Amniotic stem cell (primary cell): Measurements from ENCODE around the gene SOX18.
"Not testable (repeated sequence)": the region's sequence is repeated elsewhere in the genome, so short reads cannot be mapped to it uniquely, and the experiment has no call there.

Experiments
- DNase-seq: peaks from one replicate; lab custom pipeline; 2025; lab: John Stamatoyannopoulos, UW

The SOX18 gene

DNA sequence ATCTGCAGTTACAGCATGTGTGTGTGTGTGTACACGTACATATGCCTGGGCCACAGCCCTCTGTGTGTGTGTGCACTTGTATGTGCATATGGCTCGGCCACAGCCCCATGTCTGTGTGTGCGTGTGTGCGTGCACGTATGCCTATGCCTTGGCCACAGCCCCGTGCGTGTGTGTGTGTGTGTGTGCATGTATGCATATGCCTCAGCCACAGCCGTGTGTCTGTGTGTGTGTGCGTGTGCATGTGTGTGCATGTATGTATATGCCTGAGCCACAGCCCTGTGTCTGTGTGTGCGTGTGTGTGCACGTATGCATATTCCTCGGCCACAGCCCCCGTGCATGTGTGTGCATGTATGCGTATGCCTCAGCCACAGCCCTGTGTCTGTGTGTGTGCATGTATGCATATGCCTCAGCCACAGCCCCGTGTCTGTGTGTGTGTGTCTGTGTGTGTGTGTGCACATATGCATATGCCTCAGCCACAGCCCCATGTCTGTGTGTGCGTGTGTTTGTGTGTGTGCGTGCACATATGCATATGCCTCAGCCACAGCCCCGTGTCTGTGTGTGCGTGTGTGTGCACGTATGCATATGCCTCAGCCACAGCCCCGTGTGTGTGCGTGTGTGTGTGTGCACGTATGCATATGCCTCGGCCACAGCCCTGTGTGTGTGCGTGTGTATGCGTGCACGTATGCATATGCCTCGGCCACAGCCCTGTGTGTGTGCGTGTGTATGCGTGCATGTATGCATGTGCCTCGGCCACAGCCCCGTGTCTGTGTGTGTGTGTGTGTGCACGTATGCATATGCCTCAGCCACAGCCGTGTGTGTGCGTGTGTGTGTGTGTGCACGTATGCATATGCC lies 28.1 kb downstream of the SOX18 start:
- no peak for DNase-seq

DNA sequence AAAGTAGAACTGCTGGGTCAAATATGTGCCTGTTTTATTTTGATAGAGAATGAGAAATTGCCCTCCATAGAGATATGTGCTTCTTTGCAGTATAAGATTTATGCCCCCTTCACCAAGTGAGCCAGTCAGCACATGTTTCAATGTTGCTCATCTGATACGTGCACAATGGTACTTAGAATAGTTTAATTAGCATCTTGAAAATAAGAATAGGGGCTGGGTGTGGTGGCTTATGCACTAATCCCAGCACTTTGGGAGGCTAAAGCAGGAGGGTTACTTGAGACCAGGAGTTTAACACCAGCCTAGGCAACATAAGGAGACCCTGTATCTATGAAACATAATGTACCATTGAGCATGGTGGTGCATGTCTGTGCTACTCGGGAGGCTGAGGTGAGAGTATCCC lies 33.8 kb downstream of the SOX18 start:
- no peak for DNase-seq

DNA sequence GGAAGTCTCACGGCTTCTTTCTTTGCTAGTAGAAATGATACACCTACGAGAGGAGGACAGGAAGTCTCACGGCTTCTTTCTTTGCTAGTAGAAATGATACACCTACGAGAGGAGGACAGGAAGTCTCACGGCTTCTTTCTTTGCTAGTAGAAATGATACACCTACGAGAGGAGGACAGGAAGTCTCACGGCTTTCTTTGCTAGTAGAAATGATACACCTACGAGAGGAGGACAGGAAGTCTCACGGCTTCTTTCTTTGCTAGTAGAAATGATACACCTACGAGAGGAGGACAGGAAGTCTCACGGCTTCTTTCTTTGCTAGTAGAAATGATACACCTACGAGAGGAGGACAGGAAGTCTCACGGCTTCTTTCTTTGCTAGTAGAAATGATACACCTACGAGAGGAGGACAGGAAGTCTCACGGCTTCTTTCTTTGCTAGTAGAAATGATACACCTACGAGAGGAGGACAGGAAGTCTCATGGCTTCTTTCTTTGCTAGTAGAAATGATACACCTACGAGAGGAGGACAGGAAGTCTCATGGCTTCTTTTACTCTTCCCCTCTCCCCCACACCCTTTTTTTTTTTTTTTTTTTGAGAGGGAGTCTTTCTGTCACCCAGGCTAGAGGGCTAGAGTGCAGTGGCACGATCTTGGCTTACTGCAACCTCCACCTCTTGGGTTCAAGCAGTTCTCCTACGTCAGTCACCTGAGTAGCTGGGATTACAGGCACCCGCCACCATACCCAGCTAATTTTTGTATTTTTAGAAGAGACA lies 36.9 kb downstream of the SOX18 start:
- DNase-seq: not testable (repeated sequence)

DNA sequence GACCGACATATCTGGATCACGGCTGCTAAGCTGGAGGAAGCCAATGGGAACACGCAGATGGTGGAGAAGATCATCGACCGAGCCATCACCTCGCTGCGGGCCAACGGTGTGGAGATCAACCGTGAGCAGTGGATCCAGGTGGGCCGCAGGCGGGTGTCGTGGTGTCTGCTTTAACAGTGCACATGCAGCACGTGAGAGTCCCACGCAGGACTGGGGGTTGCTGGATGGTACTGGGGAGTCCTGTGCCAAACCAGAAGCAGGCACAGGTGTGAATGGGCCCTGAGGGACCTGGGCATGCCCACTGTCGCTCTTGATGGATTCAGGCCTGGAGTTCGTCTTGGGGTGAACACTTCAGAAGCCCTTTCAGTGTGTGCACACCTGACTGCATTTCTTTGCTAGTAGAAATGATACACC lies 38.1 kb downstream of the SOX18 start:
- no peak for DNase-seq

DNA sequence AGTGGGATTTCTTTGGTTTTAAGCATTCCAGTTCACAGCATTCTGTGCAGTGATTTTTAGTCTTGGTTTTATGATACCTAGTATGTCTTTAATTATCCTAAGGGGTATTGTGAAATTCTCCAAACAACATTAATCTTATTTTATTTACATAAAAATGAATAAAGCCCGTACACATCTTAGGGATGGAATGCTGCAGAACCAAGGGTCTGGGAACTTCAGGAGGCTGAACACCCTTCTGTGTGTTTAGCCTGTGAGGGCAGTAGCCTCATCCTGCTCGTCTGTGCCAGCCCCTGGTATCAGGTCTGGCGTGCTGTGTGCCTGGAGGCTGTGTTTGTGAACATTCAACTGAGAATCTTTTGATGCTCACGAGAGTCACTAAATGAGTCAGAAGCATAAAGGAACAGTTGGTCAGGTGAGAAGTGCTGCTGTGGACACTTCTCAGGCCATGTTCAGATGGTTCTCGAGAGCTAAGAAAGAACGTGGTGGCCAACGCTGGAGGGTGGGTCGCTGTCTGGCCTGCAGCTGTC lies 38.7 kb downstream of the SOX18 start:
- no peak for DNase-seq

DNA sequence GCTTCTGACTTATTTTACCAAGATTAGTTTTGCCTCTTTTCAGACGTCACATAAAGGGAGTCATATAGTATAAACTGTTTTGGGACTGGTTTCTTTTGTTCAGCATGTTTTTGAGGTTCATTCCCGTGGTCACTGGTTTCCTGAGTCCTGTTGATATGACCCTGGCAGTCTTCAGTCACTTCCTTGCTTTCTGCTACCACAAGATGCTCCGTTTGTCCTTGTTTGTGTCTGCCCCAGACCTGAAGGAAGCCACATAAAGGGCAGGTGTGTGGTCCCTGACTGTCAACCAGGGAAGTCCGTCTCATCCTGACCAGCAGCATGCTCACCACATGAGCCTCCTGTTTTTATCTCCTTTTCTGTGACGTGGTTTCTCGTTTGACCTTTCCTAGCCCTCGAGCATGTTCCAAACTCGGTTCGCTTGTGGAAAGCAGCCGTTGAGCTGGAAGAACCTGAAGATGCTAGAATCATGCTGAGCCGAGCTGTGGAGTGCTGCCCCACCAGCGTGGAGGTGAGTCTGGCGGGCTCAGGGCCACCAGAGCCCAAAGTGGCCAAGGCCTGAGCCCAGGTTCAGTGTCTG lies 39.5 kb downstream of the SOX18 start:
- no peak for DNase-seq

DNA sequence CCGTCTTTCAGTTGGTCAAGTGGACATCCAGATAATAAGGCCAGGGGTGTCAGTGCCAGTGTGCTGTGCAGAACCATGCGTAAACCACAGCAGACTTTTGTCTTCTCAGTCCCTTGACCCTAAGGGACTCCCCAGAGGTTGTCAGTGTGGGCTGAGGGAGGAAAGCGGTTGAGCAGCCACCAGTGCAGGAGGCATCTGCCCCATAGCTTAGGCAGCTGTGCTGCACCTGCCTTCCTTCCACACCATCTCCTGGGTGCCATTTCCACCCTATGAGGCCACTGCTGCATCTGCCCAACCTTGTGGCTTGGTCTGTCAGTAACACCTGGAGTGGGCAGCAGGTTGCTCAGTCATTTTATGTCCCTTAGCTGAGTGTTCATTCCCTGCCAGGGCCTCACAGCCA lies 42.5 kb downstream of the SOX18 start:
- DNase-seq: no peak

DNA sequence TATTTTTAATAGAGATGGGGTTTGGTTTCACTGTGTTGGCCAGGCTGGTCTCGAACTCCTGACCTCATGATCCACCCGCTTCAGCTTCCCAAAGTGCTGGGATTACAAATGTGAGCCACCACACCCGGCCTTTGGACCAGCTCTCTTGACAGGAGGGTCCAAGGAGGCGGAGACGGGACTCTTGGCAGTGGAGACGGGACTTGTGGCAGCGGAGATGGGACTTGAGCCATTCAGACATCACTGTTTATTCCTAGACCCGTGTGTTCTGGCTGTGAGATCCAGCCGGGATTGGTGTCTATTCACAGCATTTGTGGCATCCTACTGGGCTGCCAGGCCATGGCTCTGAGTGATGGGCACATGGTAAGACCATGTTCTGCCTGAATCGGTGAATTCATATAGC lies 42.9 kb downstream of the SOX18 start:
- DNase-seq: no peak

DNA sequence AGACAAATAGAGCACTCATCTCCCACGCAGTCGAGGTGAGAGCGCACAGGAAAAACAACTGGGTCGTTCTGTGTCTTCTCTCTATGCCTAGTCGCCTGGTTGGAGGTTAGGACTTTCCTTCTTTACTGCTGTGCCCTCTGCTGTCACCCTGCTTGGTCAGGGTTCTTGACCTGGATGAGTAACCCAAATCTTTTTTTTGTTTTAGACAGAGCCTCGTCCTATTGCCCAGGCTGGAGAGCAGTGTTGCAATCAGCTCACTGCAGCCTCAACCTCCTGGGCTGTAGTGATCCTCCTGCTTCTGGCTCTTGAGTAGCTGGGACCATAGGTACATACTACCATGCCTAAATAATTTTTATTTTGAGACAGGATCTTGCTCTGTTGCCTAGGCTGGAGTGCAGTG lies 44.0 kb downstream of the SOX18 start:
- no peak for DNase-seq

DNA sequence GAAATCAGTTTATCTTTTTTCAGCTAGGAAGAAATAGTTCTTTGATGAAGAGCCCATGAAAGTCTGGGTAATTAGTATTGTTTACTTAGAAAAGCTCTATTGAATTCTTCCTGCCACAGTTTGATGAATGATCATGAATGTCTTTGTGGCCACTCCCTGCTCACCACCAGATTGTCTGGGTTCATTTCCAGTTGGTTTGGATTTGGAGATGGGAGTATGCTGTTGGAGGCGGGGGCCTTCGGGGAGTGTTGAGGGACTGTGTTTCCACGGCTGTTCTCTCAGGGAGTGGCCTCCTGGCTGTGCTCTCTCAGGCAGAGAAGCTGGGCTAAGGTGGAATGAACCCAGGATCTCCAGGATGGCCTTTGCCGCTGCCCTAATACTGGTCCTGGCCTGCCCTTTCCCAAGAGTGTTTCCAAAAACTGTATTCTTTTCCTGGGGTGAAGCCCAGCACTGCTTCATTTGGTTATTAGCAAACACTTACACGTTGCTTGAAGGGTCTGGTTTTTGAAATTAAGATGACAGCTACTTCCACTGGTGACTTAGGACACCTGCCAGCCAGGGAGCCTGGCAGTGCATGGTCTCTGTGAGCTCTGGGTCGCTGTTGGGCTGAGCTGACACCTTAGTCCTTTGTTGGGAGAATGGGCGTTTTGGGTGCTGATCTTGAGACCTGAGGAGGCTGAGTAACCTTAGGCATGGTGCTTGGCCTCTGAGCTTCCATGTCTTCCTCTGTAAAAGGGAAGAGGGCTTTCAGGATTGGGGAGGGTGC lies 45.3 kb downstream of the SOX18 start:
- no peak for DNase-seq

DNA sequence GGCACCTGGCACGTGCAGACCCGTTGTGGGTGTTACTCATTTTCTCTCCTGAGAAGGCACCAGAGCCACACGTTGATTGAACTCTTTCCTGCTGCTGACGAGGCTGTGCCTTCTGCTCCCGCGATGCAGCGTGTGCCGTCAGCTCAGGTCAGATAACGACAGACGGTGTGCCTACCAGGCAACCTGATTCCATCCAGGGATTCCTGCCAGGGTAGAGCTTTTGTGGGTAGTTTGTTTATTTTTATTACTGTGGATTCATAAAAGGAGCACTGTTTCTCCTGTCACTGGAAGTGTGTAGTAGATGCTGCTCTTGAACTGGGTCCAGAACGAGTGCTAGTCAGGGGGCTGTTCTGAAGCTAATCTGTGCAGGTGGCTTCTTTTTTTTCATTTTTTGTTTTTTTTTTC lies 47.8 kb downstream of the SOX18 start:
- DNase-seq: no peak

DNA sequence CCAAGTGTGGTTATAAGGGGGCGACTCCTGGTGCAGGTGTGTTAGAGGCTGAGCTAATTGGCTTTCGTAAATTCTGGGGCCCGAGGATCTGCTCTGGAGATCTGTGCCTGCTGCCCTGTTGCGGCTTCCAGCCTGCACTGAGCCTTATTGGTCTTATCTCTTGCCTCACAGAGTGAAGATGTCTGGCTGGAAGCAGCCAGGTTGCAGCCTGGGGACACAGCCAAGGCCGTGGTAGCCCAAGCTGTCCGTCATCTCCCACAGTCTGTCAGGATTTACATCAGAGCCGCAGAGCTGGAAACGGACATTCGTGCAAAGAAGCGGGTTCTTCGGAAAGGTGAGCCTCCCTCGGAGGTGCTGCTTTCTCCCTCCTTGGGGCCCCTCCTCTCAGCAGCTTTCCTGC lies 48.5 kb downstream of the SOX18 start:
- no peak for DNase-seq
